Measurements from ENCODE around the gene CDC42BPG. TPM values are rescaled to one million over a fixed set of nuclear protein-coding genes. Genes with fewer than 3 reads are reported as not detected.

CDC42BPG gene
- polyA plus RNA-seq, 1 donor from 2014 or later = not detected

- no peak overlapping the region for H3K9ac ChIP-seq (ENCODE audit: low read length)
- no peaks in the 10 kb centered on the region for H3K9me2 ChIP-seq (ENCODE audit: insufficient read depth, low read length)
- no peaks in the 10 kb centered on the region for H3F3A ChIP-seq (ENCODE audit: insufficient read depth, low read length, poor library complexity, severe bottlenecking)
- H3K9me3 ChIP-seq (ENCODE audit: low read length) = no peaks in the 10 kb centered on the region
- no peaks in the 10 kb centered on the region for H3K36me3 ChIP-seq (ENCODE audit: insufficient read depth, low read length)
- TF ChIP-seq POLR2AphosphoS5 (IDR thresholded peaks at IDR 0.05) = no peak
- no peak for TF ChIP-seq RAD21 (conservative IDR thresholded peaks at IDR 0.05)
- no peak for TF ChIP-seq MXI1 (conservative IDR thresholded peaks at IDR 0.05; ENCODE audit: poor library complexity, severe bottlenecking)
- no peak for TF ChIP-seq REST (IDR thresholded peaks at IDR 0.05; ENCODE audit: borderline replicate concordance)
- no peak for TF ChIP-seq CTCF (IDR thresholded peaks at IDR 0.05; ENCODE audit: poor library complexity, severe bottlenecking)
- no peak for TF ChIP-seq TAF1 (IDR thresholded peaks at IDR 0.05; ENCODE audit: low read depth)
- TF ChIP-seq EZH2 (IDR thresholded peaks at IDR 0.05; ENCODE audit: borderline replicate concordance, insufficient read depth, low read length, poor library complexity, severe bottlenecking) = no peak
- no peak for TF ChIP-seq EP300 (conservative IDR thresholded peaks at IDR 0.05; ENCODE audit: poor library complexity, severe bottlenecking)
- no peak for TF ChIP-seq SMC3 (conservative IDR thresholded peaks at IDR 0.05; ENCODE audit: poor library complexity)
- peaks cover 36% of the 10 kb centered on the region for H3K79me2 ChIP-seq (replicated peaks; ENCODE audit: insufficient read depth, low read length)
- no peak overlapping the region for H2AFZ ChIP-seq (ENCODE audit: low read depth, low read length)
- H3K4me3 ChIP-seq (ENCODE audit: low read length) = no peak overlapping the region
- H3K27me3 ChIP-seq (ENCODE audit: insufficient read depth, low read depth, low read length) = no peaks in the 10 kb centered on the region
- H3K4me2 ChIP-seq (ENCODE audit: low read length) = no peak overlapping the region
- no peak overlapping the region for H3K27ac ChIP-seq (ENCODE audit: low read length)
- no peaks in the 10 kb centered on the region for H4K20me1 ChIP-seq (ENCODE audit: insufficient read depth)
Measured at GRCh38 chr11:64874308-64875240, 30.1 kb upstream of the CDC42BPG start.

- Histone ChIP-seq H4K20me1 (ENCODE audit: insufficient read depth) (no peaks in the 10 kb centered on the region), H3K9me2 (ENCODE audit: insufficient read depth, low read length) (no peaks in the 10 kb centered on the region), H3K9me3 (ENCODE audit: low read length) (no peaks in the 10 kb centered on the region), H3K4me2 (ENCODE audit: low read length) (no peak overlapping the region), H3K27ac (ENCODE audit: low read length) (no peak overlapping the region), H3F3A (ENCODE audit: insufficient read depth, low read length, poor library complexity, severe bottlenecking) (no peaks in the 10 kb centered on the region), H3K4me3 (ENCODE audit: low read length) (no peak overlapping the region), H3K36me3 (ENCODE audit: insufficient read depth, low read length) (no peaks in the 10 kb centered on the region), H3K79me2 (replicated peaks; ENCODE audit: insufficient read depth, low read length) (peaks cover 34% of the 10 kb centered on the region), H3K27me3 (ENCODE audit: insufficient read depth, low read depth, low read length) (no peaks in the 10 kb centered on the region), H2AFZ (ENCODE audit: low read depth, low read length) (no peak overlapping the region), H3K9ac (ENCODE audit: low read length) (no peak overlapping the region)
- TF ChIP-seq TAF1 (IDR thresholded peaks at IDR 0.05; ENCODE audit: low read depth) = no peak
- TF ChIP-seq CTCF (IDR thresholded peaks at IDR 0.05; ENCODE audit: poor library complexity, severe bottlenecking) = no peak
- no peak for TF ChIP-seq EP300 (conservative IDR thresholded peaks at IDR 0.05; ENCODE audit: poor library complexity, severe bottlenecking)
- TF ChIP-seq POLR2AphosphoS5 (IDR thresholded peaks at IDR 0.05) = no peak
- no peak for TF ChIP-seq SMC3 (conservative IDR thresholded peaks at IDR 0.05; ENCODE audit: poor library complexity)
- TF ChIP-seq RAD21 (conservative IDR thresholded peaks at IDR 0.05) = no peak
- TF ChIP-seq MXI1 (conservative IDR thresholded peaks at IDR 0.05; ENCODE audit: poor library complexity, severe bottlenecking) = no peak
- no peak for TF ChIP-seq EZH2 (IDR thresholded peaks at IDR 0.05; ENCODE audit: borderline replicate concordance, insufficient read depth, low read length, poor library complexity, severe bottlenecking)
- no peak for TF ChIP-seq REST (IDR thresholded peaks at IDR 0.05; ENCODE audit: borderline replicate concordance)
Measured at GRCh38 chr11:64872790-64873488, 28.5 kb upstream of the CDC42BPG start.
